HepG2 (cell line): ENCODE data around the gene RABL6. TPM values are rescaled to one million over a fixed set of nuclear protein-coding genes. Genes with fewer than 3 reads are reported as not detected.

ENCODE experiments used
- ATAC-seq: fragments of 200-7000 bp; cut with Tn5 transposase; 3 replicates; pipeline ENCODE4 v1.9.1; 2020; ENCODE audit warnings: mild to moderate bottlenecking, moderate library complexity
- BruUV-seq: library from RNA; stranded (reverse); fragments of 400-500 nt; replicated peaks from 2 replicates; lab custom pipeline; 2021; lab: Mats Ljungman, UMichigan
- CTCF ChIA-PET: fragments of 300-600 bp; formaldehyde crosslinking; extraction: SDS; loops from one replicate; lab custom pipeline; 2021; ENCODE audit warnings: low total read pairs, inconsistent platforms, low intra/inter-chr PET ratio; lab: Yijun Ruan, JAX
- POLR2A ChIA-PET: fragments of 350-600 bp; sonication (Branson Sonifier 250); formaldehyde crosslinking; loops from one replicate; lab custom pipeline; 2020; ENCODE audit warnings: antibody characterized with exemption, inconsistent platforms; lab: Yijun Ruan, JAX
- DNase-seq: peaks from one replicate; pipeline ENCODE4 v3.0.0-alpha.2; 2015; ENCODE audit warnings: low spot score
- FAIRE-seq: peaks from 3 replicates; lab custom pipeline; 2011; peaks lifted over from hg19 to GRCh38; lab: Jason Lieb, UNC
- H2AFZ ChIP-seq: one replicate; pipeline ENCODE4 v1.6.1; 2011; ENCODE audit warnings: low read length, inconsistent platforms
- H3K27ac ChIP-seq: fragments of 300-600 bp; 3 replicates; pipeline ENCODE4 v1.8.0; 2011; ENCODE audit warnings: mixed run types, mild to moderate bottlenecking, mixed read lengths, low read length, inconsistent platforms; ENCODE audit not compliant: insufficient read depth; ENCODE audit errors: extremely low read length
- H3K27me3 ChIP-seq, 2 experiments: fragments of 200-600 bp in 1 of 2; 2 replicates in 1 of 2; 3 replicates in 1 of 2; pipeline versions ENCODE4 v1.6.0 to v1.8.0; 2011; ENCODE audit warnings: low read length in 2 of 2, mild to moderate bottlenecking in 2 of 2, moderate library complexity in 2 of 2, inconsistent platforms in 1 of 2; ENCODE audit not compliant: insufficient read depth in 2 of 2, control insufficient read depth in 1 of 2
- H3K36me3 ChIP-seq, 2 experiments: fragments of 200-600 bp in 1 of 2; replicated peaks in 1 of 2; 2 replicates in 1 of 2; 3 replicates in 1 of 2; pipeline versions ENCODE4 v1.5.1 to v1.8.0; 2011; ENCODE audit warnings: low read length in 2 of 2, inconsistent platforms in 1 of 2; ENCODE audit not compliant: insufficient read depth in 2 of 2, control insufficient read depth in 1 of 2
- H3K4me1 ChIP-seq: 2 replicates; pipeline ENCODE4 v1.5.1; 2012; ENCODE audit warnings: low read length, inconsistent platforms; ENCODE audit not compliant: insufficient read depth
- H3K4me2 ChIP-seq: 2 replicates; pipeline ENCODE4 v1.6.0; 2011; ENCODE audit warnings: low read depth, low read length, inconsistent platforms
- H3K4me3 ChIP-seq, 3 experiments: fragments of 200-600 bp in 1 of 3; sonication (generic), shearing (Covaris generic) in 1 of 3; replicated peaks in 1 of 3; 2 replicates each; pipeline ENCODE4 v1.5.1; 2011 to 2016; ENCODE audit warnings: low read length in 3 of 3, inconsistent platforms in 2 of 3, low read depth in 2 of 3, mild to moderate bottlenecking in 2 of 3, control low read depth in 1 of 3, mixed read lengths in 1 of 3; ENCODE audit not compliant: insufficient read depth in 1 of 3
- H3K79me2 ChIP-seq: one replicate; pipeline ENCODE4 v1.6.1; 2011; ENCODE audit warnings: low read length, inconsistent platforms; ENCODE audit not compliant: insufficient read depth
- H3K9ac ChIP-seq: 2 replicates; pipeline ENCODE4 v1.6.0; 2011; ENCODE audit warnings: mild to moderate bottlenecking, low read depth, low read length, inconsistent platforms; ENCODE audit not compliant: insufficient read depth
- H3K9me3 ChIP-seq: 2 replicates; pipeline ENCODE4 v1.5.1; 2012; ENCODE audit warnings: mild to moderate bottlenecking, low read length
- H4K20me1 ChIP-seq: 2 replicates; pipeline ENCODE4 v1.6.0; 2011; ENCODE audit warnings: inconsistent platforms, mild to moderate bottlenecking, low read length, moderate library complexity; ENCODE audit not compliant: insufficient read depth
- ARID5B ChIP-seq: IDR thresholded peaks from 2 replicates; pipeline ENCODE4 v1.4.0; 2020; ENCODE audit warnings: mild to moderate bottlenecking, missing genetic modification reagents
- DRAP1 ChIP-seq: IDR thresholded peaks from 2 replicates; pipeline ENCODE4 v1.6.1; 2016; ENCODE audit warnings: missing genetic modification reagents, missing compliant biosample characterization
- POGZ ChIP-seq: sonication (generic); formaldehyde crosslinking; IDR thresholded peaks from 2 replicates; pipeline ENCODE4 v1.4.0; 2020; ENCODE audit warnings: mild to moderate bottlenecking, missing genetic modification reagents
- ZFAT ChIP-seq: sonication (generic); formaldehyde crosslinking; conservative IDR thresholded peaks from 2 replicates; pipeline ENCODE4 v1.8.1; 2023; ENCODE audit warnings: missing genetic modification reagents, inconsistent platforms
- ZNF10 ChIP-seq: sonication (generic); formaldehyde crosslinking; IDR thresholded peaks from 2 replicates; pipeline ENCODE4 v1.4.0; 2020; ENCODE audit warnings: mild to moderate bottlenecking, low read depth, missing genetic modification reagents, borderline replicate concordance
- ZNF17 ChIP-seq: sonication (generic); formaldehyde crosslinking; IDR thresholded peaks from 2 replicates; pipeline ENCODE4 v1.5.0; 2020; ENCODE audit warnings: mild to moderate bottlenecking, missing genetic modification reagents
- ZNF280B ChIP-seq: sonication (generic); formaldehyde crosslinking; IDR thresholded peaks from 2 replicates; pipeline ENCODE4 v1.5.0; 2020; ENCODE audit warnings: missing genetic modification reagents, mild to moderate bottlenecking, borderline replicate concordance
- ZNF34 ChIP-seq: sonication (generic); formaldehyde crosslinking; IDR thresholded peaks from 2 replicates; pipeline ENCODE4 v1.4.0; 2020; ENCODE audit warnings: mild to moderate bottlenecking, missing genetic modification reagents, borderline replicate concordance
- ZNF501 ChIP-seq: sonication (generic); formaldehyde crosslinking; IDR thresholded peaks from 2 replicates; pipeline ENCODE4 v1.5.1; 2020; ENCODE audit warnings: mild to moderate bottlenecking, moderate library complexity, missing genetic modification reagents
- ZNF558 ChIP-seq: sonication (generic); formaldehyde crosslinking; IDR thresholded peaks from 2 replicates; pipeline ENCODE4 v1.9.0; 2022; ENCODE audit warnings: mild to moderate bottlenecking, missing genetic modification reagents, borderline replicate concordance
- WGBS: methylation state at CpG from one replicate; pipeline ENCODE4 v1.1.6; 2017; ENCODE audit warnings: low lambda C conversion rate; 5-methylcytosine and 5-hydroxymethylcytosine counted together
- in situ Hi-C: cut with HindIII; loops from 2 replicates; pipeline ENCODE4 v1.10.0; 2017; ENCODE audit warnings: low pct_unique_long_range_greater_than_20kb; ENCODE audit not compliant: extremely low pct_ligation_motif_present
- intact Hi-C: fragments of 100-400 bp; cut with micrococcal nuclease; formaldehyde crosslinking; loops from one replicate; pipeline ENCODE4 v1.10.0; 2022; ENCODE audit not compliant: unreplicated experiment
- polyA plus RNA-seq, 8 experiments: library from polyadenylated mRNA; depleted of rRNA in 3 of 8; stranded (reverse) in 7 of 8; unstranded in 1 of 8; fragments of >200 nt; fragmentation: Illumina TruSeq in 4 of 8; extraction: Trizol in 4 of 8; gene quantifications; 2 replicates each; pipeline versions ENCODE4 v1.2.1 to v1.2.3, GENCODE V29; 2011 to 2016; ENCODE audit warnings: low read depth in 4 of 8, missing spikeins in 1 of 8, mixed read lengths in 1 of 8; ENCODE audit not compliant: insufficient read depth in 1 of 8
- total RNA-seq, 5 experiments: library from RNA; depleted of rRNA; stranded (reverse); fragments of >200 nt; fragmentation: Illumina TruSeq; extraction: Trizol; gene quantifications; 2 replicates each; pipeline ENCODE4 v1.2.3, GENCODE V29; 2016; ENCODE audit warnings: low read depth in 1 of 5
- TF ChIP-seq, protein P1 (sequence below): sonication (generic); formaldehyde crosslinking; IDR thresholded peaks from 2 replicates; pipeline ENCODE4 v1.4.0; 2020; ENCODE audit warnings: missing genetic modification reagents, mild to moderate bottlenecking, borderline replicate concordance
- TF ChIP-seq, protein P2 (sequence below): IDR thresholded peaks from 2 replicates; pipeline ENCODE4 v1.6.1; 2018; ENCODE audit warnings: missing genetic modification reagents, mild to moderate bottlenecking, missing compliant biosample characterization
- TF ChIP-seq, protein P3 (sequence below): sonication (generic); formaldehyde crosslinking; IDR thresholded peaks from 2 replicates; pipeline ENCODE4 v1.5.1; 2020; ENCODE audit warnings: mild to moderate bottlenecking, missing genetic modification reagents, borderline replicate concordance

RABL6 gene
- total and polyA plus RNA-seq, 2 of the 13 experiments (the other 11 are each of a cell fraction or from before 2014, with no cell fraction given): 81.5 to 125 TPM

DNA sequence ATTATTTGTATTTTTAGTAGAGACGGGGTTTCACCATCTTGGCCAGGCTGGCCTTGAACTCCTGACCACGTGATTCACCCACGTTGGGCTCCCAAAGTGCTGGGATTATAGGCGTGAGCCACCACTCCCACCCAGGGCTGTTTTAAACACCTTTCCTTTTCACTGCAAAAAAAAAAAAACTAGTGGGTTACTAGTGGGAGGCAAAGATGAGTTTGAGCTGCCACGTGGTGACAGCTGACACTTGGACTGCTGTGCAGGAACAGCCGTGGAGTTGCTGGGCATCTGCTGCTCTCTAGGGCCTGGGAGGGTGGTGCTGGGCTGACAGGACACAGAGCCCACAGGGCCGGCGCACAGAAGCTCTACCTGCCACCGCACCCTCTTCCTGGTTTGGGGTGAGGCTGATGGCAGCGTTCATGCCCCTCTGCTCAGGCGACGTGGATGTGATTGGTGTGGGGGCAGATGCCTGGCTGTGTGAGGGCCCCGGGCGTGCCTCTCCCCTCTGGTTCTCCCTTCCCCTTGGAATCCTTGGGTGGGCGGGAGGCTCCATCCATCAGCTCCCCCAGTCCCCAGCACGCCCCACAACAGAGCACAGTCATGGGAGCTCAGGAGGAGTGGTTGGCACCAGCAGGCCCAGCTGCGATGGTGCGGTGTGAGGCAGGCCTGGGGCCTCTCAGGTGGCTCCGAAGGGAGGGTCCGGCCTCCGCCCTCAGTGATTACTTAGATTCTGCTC is 16.9 kb downstream of the RABL6 start:
- Histone ChIP-seq H3K9me3 (no peaks in the 10 kb centered on the region), H3K79me2 (peaks cover 10% of the 10 kb centered on the region), H3K27ac (no peak overlapping the region), H3K36me3 (peaks cover 38 to 67% of the 10 kb centered on the region in 2 experiments), H3K4me1 (peaks cover under 1% of the 10 kb centered on the region; the same call in 1 of the 2 replicates), H4K20me1 (no peaks in the 10 kb centered on the region), H3K27me3 (no peaks in the 10 kb centered on the region), H3K9ac (no peak overlapping the region), H3K4me2 (no peak overlapping the region), H3K4me3 (no peak overlapping the region), H2AFZ (no peak overlapping the region)
- BruUV-seq: no TSS peak
- in situ Hi-C loops (no loop called here), intact Hi-C loops (no loop called here)
- DNase-seq (no peak), FAIRE-seq (no peak), ATAC-seq (no peak)
- ChIA-PET POLR2A (interaction anchor here (0.8 kb wide), 1 partner anchor 16 kb away, joined by 4 read pairs; no protein-coding TSS in a partner anchor), CTCF (no interaction called here)
- 89% methylated on average over 18 of the region's 21 CpGs for WGBS
- TF ChIP-seq ARID5B (CRISPR knock-in tag): no peak
- no peak for TF ChIP-seq ZNF280B (CRISPR knock-in tag)
- no peak for TF ChIP-seq ZNF501 (CRISPR knock-in tag)
- TF ChIP-seq ZFAT: no peak
- no peak for TF ChIP-seq POGZ (CRISPR knock-in tag)
- no peak for TF ChIP-seq ZNF10 (CRISPR knock-in tag)
- no peak for TF ChIP-seq ZNF558 (CRISPR knock-in tag)
- TF ChIP-seq, protein P1, sequence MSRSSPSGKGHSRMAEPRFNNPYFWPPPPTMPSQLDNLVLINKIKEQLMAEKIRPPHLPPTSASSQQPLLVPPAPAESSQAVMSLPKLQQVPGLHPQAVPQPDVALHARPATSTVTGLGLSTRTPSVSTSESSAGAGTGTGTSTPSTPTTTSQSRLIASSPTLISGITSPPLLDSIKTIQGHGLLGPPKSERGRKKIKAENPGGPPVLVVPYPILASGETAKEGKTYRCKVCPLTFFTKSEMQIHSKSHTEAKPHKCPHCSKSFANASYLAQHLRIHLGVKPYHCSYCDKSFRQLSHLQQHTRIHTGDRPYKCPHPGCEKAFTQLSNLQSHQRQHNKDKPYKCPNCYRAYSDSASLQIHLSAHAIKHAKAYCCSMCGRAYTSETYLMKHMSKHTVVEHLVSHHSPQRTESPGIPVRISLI (CRISPR knock-in tag): no peak
- no peak for TF ChIP-seq ZNF34 (CRISPR knock-in tag)
- TF ChIP-seq ZNF17 (CRISPR knock-in tag): no peak
- TF ChIP-seq, protein P2, sequence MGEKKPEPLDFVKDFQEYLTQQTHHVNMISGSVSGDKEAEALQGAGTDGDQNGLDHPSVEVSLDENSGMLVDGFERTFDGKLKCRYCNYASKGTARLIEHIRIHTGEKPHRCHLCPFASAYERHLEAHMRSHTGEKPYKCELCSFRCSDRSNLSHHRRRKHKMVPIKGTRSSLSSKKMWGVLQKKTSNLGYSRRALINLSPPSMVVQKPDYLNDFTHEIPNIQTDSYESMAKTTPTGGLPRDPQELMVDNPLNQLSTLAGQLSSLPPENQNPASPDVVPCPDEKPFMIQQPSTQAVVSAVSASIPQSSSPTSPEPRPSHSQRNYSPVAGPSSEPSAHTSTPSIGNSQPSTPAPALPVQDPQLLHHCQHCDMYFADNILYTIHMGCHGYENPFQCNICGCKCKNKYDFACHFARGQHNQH: no peak
- TF ChIP-seq DRAP1: no peak
- TF ChIP-seq, protein P3, sequence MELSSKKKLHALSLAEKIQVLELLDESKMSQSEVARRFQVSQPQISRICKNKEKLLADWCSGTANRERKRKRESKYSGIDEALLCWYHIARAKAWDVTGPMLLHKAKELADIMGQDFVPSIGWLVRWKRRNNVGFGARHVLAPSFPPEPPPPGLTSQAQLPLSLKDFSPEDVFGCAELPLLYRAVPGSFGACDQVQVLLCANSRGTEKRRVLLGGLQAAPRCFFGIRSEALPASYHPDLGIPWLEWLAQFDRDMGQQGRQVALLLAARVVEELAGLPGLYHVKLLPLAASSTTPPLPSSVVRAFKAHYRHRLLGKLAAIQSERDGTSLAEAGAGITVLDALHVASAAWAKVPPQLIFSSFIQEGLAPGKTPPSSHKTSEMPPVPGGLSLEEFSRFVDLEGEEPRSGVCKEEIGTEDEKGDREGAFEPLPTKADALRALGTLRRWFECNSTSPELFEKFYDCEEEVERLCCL (CRISPR knock-in tag): no peak
